Fibroblast of mammary gland (primary cell): ENCODE measurements around the gene DDX5.

Experiments
- DNase-seq: peaks from one replicate; pipeline ENCODE4 v3.0.0-alpha.2; 2010; ENCODE audit warnings: low read depth
- H3K4me3 ChIP-seq: 2 replicates; pipeline ENCODE4 v1.5.1; 2011; ENCODE audit warnings: low read depth, mild to moderate bottlenecking, low read length, moderate library complexity; ENCODE audit not compliant: control insufficient read depth
- CTCF ChIP-seq: conservative IDR thresholded peaks from 2 replicates; pipeline ENCODE4 v1.5.1; 2011; ENCODE audit warnings: low read depth, low read length, inconsistent platforms; ENCODE audit not compliant: control insufficient read depth, insufficient read depth

DDX5 gene

GRCh38 chr17:64505340-64506200 lies 519 bp downstream of the DDX5 start:
- TF ChIP-seq CTCF: no peak
- DNase-seq: peak; percentile 82
- peak overlapping the region; percentile 100 for H3K4me3 ChIP-seq

GRCh38 chr17:64504769-64505339 lies 1.2 kb downstream of the DDX5 start:
- peak; percentile 54 for DNase-seq
- TF ChIP-seq CTCF: no peak

GRCh38 chr17:64503821-64504768 lies 2.0 kb downstream of the DDX5 start:
- peak overlapping the region; percentile 100 for H3K4me3 ChIP-seq

More at GRCh38 chr17:64504769-64505339, 1.2 kb downstream of the DDX5 start:
- peak overlapping the region; percentile 100 for H3K4me3 ChIP-seq

GRCh38 chr17:64503341-64503740 lies 2.7 kb downstream of the DDX5 start:
- DNase-seq: no peak
- H3K4me3 ChIP-seq: no peak overlapping the region
- TF ChIP-seq CTCF: no peak

More at GRCh38 chr17:64503821-64504768, 2.0 kb downstream of the DDX5 start:
- TF ChIP-seq CTCF: no peak
- DNase-seq: no peak

GRCh38 chr17:64502809-64503208 lies 3.3 kb downstream of the DDX5 start:
- no peak for DNase-seq
- TF ChIP-seq CTCF: no peak
- no peak overlapping the region for H3K4me3 ChIP-seq

GRCh38 chr17:64502021-64502420 lies 4.1 kb downstream of the DDX5 start:
- no peak for DNase-seq
- no peak overlapping the region for H3K4me3 ChIP-seq
- no peak for TF ChIP-seq CTCF
